SK-N-DZ (cell line): ENCODE results near the gene FGGY.
"Not testable (repeated sequence)": the region's sequence is repeated elsewhere in the genome, so short reads cannot be mapped to it uniquely, and the experiment has no call there.

ENCODE experiments used
- DNase-seq: peaks from one replicate; pipeline ENCODE4 v3.0.0-alpha.2; 2015; ENCODE audit warnings: low spot score

The FGGY gene

GRCh38 chr1:59477867-59478266 is 181.0 kb downstream of the FGGY start:
- DNase-seq = no peak

GRCh38 chr1:59478822-59479221 is 181.9 kb downstream of the FGGY start:
- DNase-seq = no peak

- no peak for DNase-seq
These were observed 183.4 kb downstream of the FGGY start for GRCh38 chr1:59480188-59480888.

GRCh38 chr1:59481881-59482505 is 185.1 kb downstream of the FGGY start:
- DNase-seq = no peak

GRCh38 chr1:59482986-59483385 is 186.1 kb downstream of the FGGY start:
- DNase-seq = no peak

- DNase-seq = no peak
These were observed 187.2 kb downstream of the FGGY start for GRCh38 chr1:59484096-59484495.

GRCh38 chr1:59485171-59485570 is 188.3 kb downstream of the FGGY start:
- DNase-seq = no peak

GRCh38 chr1:59485949-59486348 is 189.1 kb downstream of the FGGY start:
- DNase-seq = no peak

GRCh38 chr1:59486615-59487014 is 189.7 kb downstream of the FGGY start:
- no peak for DNase-seq

- no peak for DNase-seq
These were observed 190.6 kb downstream of the FGGY start for GRCh38 chr1:59487335-59488031.

- DNase-seq = no peak
These were observed 195.6 kb downstream of the FGGY start for GRCh38 chr1:59492500-59492899.

- no peak for DNase-seq
These were observed 197.4 kb downstream of the FGGY start for GRCh38 chr1:59494145-59494833.

GRCh38 chr1:59496156-59496555 is 199.3 kb downstream of the FGGY start:
- not testable (repeated sequence) for DNase-seq

- DNase-seq = no peak
These were observed 200.7 kb downstream of the FGGY start for GRCh38 chr1:59497616-59498015.

GRCh38 chr1:59498640-59499039 is 201.7 kb downstream of the FGGY start:
- DNase-seq = no peak

- DNase-seq = no peak
These were observed 202.5 kb downstream of the FGGY start for GRCh38 chr1:59499273-59499942.

GRCh38 chr1:59499943-59500569 is 203.2 kb downstream of the FGGY start:
- DNase-seq = no peak

- no peak for DNase-seq
These were observed 204.3 kb downstream of the FGGY start for GRCh38 chr1:59500950-59501742.

- DNase-seq = no peak
These were observed 205.3 kb downstream of the FGGY start for GRCh38 chr1:59502009-59502691.

- peak; percentile 59 for DNase-seq
These were observed 207.4 kb downstream of the FGGY start for GRCh38 chr1:59504276-59504675.
